HG03457 (cell line): ENCODE results near the gene ATXN7L1.
"Not testable (repeated sequence)": the region's sequence is repeated elsewhere in the genome, so short reads cannot be mapped to it uniquely, and the experiment has no call there.

Source experiments
- ATAC-seq: cut with Tn5 transposase; IDR thresholded peaks from one replicate; pipeline ENCODE4 v1.9.1; 2021; ENCODE audit warnings: moderate number of reproducible peaks; ENCODE audit not compliant: unreplicated experiment

Gene ATXN7L1

GRCh38 chr7:105711726-105712402 lies 164.5 kb downstream of the ATXN7L1 start:
- ATAC-seq = no peak

GRCh38 chr7:105710720-105711119 lies 165.7 kb downstream of the ATXN7L1 start:
- ATAC-seq = not testable (repeated sequence)

GRCh38 chr7:105708763-105709080 lies 167.7 kb downstream of the ATXN7L1 start:
- no peak for ATAC-seq

- ATAC-seq = no peak
Measured at GRCh38 chr7:105707967-105708762, 168.2 kb downstream of the ATXN7L1 start.

- ATAC-seq = no peak
Measured at GRCh38 chr7:105707381-105707780, 169.0 kb downstream of the ATXN7L1 start.

GRCh38 chr7:105705427-105705826 lies 171.0 kb downstream of the ATXN7L1 start:
- no peak for ATAC-seq

GRCh38 chr7:105703207-105703930 lies 173.0 kb downstream of the ATXN7L1 start:
- no peak for ATAC-seq

GRCh38 chr7:105699568-105700236 lies 176.7 kb downstream of the ATXN7L1 start:
- ATAC-seq = no peak

GRCh38 chr7:105698531-105698930 lies 177.9 kb downstream of the ATXN7L1 start:
- ATAC-seq = no peak

GRCh38 chr7:105697753-105698152 lies 178.6 kb downstream of the ATXN7L1 start:
- ATAC-seq = no peak

GRCh38 chr7:105697169-105697568 lies 179.2 kb downstream of the ATXN7L1 start:
- ATAC-seq = not testable (repeated sequence)

GRCh38 chr7:105693576-105693975 lies 182.8 kb downstream of the ATXN7L1 start:
- ATAC-seq = no peak

- no peak for ATAC-seq
Measured at GRCh38 chr7:105691680-105692564, 184.5 kb downstream of the ATXN7L1 start.

- no peak for ATAC-seq
Measured at GRCh38 chr7:105691082-105691679, 185.2 kb downstream of the ATXN7L1 start.

- no peak for ATAC-seq
Measured at GRCh38 chr7:105690325-105690945, 186.0 kb downstream of the ATXN7L1 start.

GRCh38 chr7:105689067-105689819 lies 187.2 kb downstream of the ATXN7L1 start:
- ATAC-seq = no peak

- ATAC-seq = no peak
Measured at GRCh38 chr7:105688617-105689016, 187.8 kb downstream of the ATXN7L1 start.

GRCh38 chr7:105685161-105685560 lies 191.2 kb downstream of the ATXN7L1 start:
- no peak for ATAC-seq
